Sigmoid colon (tissue), 4 donors: Measurements from ENCODE around the gene C2CD3.

ENCODE experiments used
- EP300 ChIP-seq, 4 donors: sonication (generic); formaldehyde crosslinking; IDR thresholded peaks; one replicate each; pipeline ENCODE4 v1.6.1; 2017; ENCODE audit warnings: antibody characterized with exemption in 4 of 4
- POLR2A ChIP-seq, 2 donors: fragments of 450-650 bp; IDR thresholded peaks; one replicate each; pipeline ENCODE4 v1.6.1; 2016; ENCODE audit warnings: antibody characterized with exemption in 2 of 2, mild to moderate bottlenecking in 2 of 2, moderate library complexity in 2 of 2
- POLR2AphosphoS5 ChIP-seq, 4 donors: sonication (generic); formaldehyde crosslinking; IDR thresholded peaks; one replicate each; pipeline ENCODE4 v1.6.1; 2017; ENCODE audit warnings: antibody characterized with exemption in 4 of 4
- TF ChIP-seq, protein P1 (sequence below), 4 experiments: fragments of 450-650 bp in 3 of 4; fragments of 200-600 bp in 1 of 4; IDR thresholded peaks; one replicate each; pipeline ENCODE4 v1.5.1; 2016 to 2019; ENCODE audit warnings: antibody characterized with exemption in 4 of 4, mild to moderate bottlenecking in 3 of 4, moderate library complexity in 2 of 4

DNA sequence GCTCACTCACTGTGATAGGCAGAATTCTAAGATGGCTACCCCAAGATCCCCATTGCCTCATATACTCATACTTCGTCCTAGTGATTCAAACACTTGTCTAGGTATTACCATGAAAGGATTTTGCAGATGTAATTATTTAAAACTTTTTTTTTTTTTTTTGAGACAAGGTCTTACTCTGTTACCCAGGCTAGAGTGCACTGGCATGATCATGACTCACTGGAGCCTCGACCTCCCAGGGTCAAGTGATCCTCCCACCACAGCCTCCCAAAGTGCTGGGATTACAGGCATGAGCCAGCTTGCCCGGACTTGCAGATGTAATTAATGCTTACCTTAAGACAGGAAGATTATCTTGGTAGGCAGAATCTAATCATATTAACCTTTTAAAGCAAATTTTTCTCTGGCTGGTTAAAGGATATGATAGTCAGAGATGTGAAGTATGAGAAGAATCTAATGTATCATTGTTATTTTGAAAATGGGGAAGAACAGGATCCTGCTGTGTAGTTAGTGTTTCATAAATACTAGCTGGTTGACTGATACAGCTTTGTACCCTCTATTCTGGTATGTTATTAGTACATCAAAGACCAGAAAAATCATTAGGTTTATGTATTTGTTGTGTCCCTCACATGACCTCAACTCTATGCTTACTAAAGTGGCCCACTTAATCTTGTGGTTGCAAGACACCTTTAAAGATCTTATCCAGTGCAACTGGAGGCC is 35.5 kb downstream of the C2CD3 start:
- TF ChIP-seq, protein P1, sequence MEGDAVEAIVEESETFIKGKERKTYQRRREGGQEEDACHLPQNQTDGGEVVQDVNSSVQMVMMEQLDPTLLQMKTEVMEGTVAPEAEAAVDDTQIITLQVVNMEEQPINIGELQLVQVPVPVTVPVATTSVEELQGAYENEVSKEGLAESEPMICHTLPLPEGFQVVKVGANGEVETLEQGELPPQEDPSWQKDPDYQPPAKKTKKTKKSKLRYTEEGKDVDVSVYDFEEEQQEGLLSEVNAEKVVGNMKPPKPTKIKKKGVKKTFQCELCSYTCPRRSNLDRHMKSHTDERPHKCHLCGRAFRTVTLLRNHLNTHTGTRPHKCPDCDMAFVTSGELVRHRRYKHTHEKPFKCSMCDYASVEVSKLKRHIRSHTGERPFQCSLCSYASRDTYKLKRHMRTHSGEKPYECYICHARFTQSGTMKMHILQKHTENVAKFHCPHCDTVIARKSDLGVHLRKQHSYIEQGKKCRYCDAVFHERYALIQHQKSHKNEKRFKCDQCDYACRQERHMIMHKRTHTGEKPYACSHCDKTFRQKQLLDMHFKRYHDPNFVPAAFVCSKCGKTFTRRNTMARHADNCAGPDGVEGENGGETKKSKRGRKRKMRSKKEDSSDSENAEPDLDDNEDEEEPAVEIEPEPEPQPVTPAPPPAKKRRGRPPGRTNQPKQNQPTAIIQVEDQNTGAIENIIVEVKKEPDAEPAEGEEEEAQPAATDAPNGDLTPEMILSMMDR (IDR thresholded peaks at IDR 0.05), result no peak
- TF ChIP-seq POLR2A (IDR thresholded peaks at IDR 0.05), result no peak
- TF ChIP-seq POLR2AphosphoS5 (IDR thresholded peaks at IDR 0.05), result no peak
- no peak for TF ChIP-seq EP300 (IDR thresholded peaks at IDR 0.05)
